Erythroblast (primary cell): ENCODE data around the gene LRMDA.

Source experiments
- GATA1 ChIP-seq: IDR thresholded peaks from 2 replicates; pipeline ENCODE4 v1.6.1; 2011; ENCODE audit warnings: low read depth, mild to moderate bottlenecking, control low read depth, low read length, moderate library complexity
- POLR2A ChIP-seq: IDR thresholded peaks from 2 replicates; pipeline ENCODE4 v1.6.1; 2011; ENCODE audit warnings: mild to moderate bottlenecking, low read length

- no peak for TF ChIP-seq POLR2A
- no peak for TF ChIP-seq GATA1
These were observed 682.5 kb downstream of the LRMDA start for GRCh38 chr10:76113952-76114351.
